ENCODE measurements around the gene TMEM154.

Gene TMEM154

GRCh38 chr4:152620915-152621314 lies 58.9 kb downstream of the TMEM154 start:
- DNase-seq = no peak

GRCh38 chr4:152620218-152620617 lies 59.6 kb downstream of the TMEM154 start:
- no peak for DNase-seq

DNA sequence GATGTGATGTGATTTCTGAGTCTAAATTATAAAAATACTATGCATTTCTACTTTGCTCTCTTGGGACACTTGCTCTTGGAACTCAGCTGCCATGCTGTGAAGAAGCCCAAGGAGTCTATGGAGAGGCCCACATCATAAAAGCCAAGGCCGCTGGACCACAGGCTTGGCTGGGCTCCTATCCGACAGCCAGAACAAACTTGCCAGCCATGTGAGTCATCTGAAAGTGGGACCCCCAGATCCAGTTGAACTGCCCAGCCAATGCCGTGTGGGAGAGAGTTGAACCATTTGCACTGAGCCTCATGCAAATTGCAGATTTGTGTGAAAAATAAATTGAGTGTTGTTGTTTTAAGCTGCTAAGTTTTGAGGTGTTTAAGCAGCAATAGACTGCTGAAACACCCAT lies 60.2 kb downstream of the TMEM154 start:
- no peak for DNase-seq

GRCh38 chr4:152618971-152619370 lies 60.8 kb downstream of the TMEM154 start:
- no peak for DNase-seq

- DNase-seq = no peak
Observed at GRCh38 chr4:152616804-152617203, 63.0 kb downstream of the TMEM154 start.

DNA sequence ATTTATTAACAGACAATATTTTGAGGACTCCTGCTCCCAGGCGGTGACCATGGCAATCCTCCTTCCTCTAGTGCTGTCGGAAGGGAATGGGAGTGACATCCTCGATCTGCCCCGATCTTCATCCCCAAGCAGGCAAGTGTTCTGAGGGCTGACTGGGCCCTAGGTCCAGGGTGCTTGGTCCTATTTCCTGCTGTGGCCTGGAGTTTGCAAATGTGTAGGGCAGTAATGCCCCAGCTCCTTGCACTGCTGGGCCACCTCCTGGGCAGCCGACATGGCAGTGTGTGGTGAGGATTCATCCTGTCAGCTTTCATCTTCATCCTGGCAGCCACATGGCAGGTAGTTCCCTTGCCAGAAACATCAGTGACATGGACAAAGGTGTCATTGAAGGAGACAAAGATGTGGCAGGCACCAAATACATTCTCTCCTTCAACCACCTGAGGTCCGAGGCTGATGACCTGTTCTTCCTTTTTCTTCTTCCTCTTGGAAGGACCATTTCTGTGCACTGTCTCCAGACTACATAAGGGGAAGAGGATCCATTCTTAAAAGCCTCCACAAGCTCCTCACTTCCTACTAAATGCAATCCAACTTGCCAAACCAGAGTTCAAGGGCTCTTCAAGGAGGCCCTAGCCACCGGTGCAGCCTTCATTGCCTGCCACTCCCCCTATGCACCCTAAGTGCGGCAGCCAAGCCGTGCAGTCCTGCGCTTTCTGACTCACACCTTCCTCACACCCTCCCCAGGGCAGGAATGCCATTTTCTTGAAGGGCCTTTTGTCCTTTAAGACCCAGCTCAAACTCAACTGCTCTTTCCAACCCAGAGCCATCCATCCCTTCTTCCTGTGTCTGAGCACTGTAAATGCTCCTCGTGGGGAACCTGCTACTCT lies 65.7 kb downstream of the TMEM154 start:
- no peak for DNase-seq

- no peak for DNase-seq
Observed at GRCh38 chr4:152613351-152613750, 66.4 kb downstream of the TMEM154 start.

- DNase-seq = no peak
Observed at GRCh38 chr4:152610131-152610530, 69.7 kb downstream of the TMEM154 start.

GRCh38 chr4:152609481-152609880 lies 70.3 kb downstream of the TMEM154 start:
- DNase-seq = no peak

- DNase-seq = no peak
Observed at GRCh38 chr4:152607178-152607577, 72.6 kb downstream of the TMEM154 start.

DNA sequence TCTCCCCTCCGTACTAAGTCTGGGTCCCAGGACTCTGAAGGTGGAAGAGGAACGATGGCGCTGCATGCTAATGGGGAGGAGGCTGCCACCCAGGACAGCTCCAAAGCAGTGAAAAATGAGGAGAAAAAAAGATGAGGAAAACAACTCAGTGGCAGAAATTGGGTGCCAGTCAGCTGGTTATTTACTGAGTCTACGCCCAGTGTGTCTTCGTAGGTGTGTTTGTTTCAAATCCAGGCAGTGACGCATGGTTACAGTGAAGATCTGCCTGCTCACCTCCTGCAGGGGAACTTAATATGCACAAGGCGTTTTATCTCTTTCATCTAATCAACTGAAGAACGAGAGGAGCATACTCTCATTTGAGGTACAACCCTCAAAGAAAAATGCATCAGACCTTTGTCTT lies 73.0 kb downstream of the TMEM154 start:
- DNase-seq = no peak

DNA sequence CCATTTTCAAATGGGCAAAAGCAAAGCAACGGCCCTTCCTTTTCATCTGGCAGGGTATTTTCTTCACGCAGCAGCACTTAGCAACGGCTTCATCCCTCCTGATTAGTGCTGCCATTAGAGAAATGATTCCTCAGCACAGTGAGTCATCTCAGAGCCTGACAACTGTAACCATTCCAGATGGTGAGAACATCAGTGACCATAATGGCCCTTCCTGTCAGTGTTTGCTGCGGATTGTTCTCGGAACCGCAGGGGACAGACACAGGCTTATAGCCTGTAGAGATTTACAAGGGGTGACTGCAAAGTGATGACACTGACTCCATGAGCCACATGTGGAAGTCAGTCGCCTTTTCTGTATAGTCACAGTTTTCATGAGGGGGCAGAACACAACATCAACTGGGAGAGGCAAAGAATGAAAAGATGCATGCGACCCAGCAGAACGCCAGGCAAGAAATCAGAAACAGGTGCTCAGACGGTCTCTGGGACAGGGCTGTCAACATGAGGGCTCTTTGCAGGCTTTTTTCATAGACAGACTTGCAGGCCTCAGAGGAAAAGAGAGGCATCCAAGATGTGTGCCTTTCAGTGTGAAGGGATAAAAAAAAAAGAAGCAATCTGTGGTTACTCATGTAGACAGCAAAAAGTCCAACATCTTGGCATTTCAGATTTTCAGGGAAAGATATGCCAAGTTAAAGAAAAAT lies 74.0 kb downstream of the TMEM154 start:
- DNase-seq = no peak

DNA sequence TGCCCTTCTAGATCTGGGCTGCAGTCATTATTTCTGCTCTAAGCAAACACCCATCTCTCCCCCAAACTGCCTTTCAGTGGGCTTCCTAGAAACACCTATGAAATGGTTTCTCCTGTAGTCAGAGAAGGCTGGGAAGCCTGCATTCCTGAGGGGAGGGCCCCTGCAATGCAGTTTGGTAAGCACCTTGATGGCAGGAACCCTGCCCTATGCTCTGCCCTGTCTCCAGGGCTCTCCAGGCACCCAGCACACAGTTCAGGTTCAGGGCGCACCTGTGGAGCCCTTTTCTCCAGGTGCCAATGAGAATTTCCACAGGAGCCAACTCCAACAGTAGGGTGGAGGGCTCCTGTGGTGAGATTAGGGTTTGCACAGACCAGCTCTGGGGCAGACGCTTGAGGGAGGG lies 74.8 kb downstream of the TMEM154 start:
- no peak for DNase-seq

DNA sequence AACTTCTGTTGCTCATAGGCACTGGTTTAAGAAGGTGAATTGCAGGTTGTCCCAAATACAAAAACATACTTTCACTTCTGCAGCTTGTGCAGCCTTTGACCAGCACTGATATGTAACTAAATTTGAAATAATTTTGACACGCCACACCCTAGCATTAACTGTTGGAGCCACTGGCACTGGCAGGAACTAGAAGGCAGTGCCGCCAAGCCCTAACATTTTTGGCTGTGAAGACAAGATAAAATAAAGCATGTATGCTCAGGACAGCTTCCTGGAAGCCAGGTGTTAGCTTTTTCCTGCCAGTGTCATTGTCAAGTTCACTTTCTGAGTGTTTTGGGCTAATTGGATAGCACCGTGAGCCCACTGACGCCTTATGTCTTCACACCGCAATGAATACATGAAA lies 78.6 kb downstream of the TMEM154 start:
- no peak for DNase-seq

- DNase-seq = no peak
Observed at GRCh38 chr4:152599636-152600035, 80.2 kb downstream of the TMEM154 start.

DNA sequence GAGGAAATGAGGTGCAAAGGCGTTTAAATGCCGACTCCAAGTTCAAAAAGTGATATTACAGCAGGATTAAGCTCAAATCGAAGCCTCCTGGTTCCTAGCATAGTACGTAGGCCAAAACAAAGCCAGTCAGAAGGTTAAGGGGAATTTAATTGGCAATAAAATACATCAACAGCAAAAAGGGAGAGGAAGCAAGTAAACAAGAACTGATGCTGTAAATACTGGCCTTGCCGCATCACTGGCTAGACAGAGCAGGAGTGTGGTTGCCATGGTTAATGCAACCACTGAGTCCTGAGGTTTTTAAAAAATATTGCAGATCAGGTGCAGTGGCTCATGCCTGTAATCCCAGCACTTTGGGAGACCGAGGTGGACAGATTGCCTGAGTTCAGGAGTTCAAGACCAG lies 80.7 kb downstream of the TMEM154 start:
- no peak for DNase-seq

DNA sequence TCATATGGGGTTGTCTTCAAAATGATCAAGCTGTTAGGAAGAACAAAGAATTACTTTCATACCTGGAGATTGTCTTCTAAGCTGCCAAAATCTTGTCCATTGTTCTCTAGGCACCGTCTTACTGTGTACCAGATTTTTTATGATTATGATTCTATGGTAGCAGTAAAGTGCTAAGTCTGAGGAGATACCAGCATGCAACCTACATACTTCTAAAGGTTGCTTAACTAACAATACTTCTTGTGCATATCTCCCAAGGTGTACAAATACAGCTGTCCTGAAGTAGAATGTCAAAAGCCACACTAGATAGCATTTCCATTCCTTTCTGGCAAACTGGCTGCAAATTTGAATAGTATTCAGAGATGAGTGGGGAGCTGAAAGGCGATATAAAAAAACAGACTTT lies 81.3 kb downstream of the TMEM154 start:
- no peak for DNase-seq

GRCh38 chr4:152594978-152595925 lies 84.5 kb downstream of the TMEM154 start:
- peak; percentile 17 for DNase-seq

DNA sequence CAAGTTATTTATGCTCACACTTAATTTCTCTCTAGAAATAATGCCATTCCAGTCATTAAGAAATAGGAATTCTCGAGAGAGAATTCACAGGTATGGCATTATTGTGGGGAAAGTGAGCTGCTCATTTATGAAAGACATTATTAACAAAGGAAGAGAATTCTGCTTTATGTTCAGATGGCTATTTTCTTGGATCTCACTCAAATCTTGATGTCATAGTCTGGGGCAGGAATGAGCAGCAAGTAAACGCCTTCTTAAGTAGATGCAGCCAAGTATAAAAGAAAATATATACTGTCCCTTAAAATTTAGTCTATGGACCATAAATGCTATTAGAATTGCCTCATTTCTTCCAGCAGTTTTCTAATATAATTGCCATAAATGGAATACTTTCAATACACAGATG lies 85.7 kb downstream of the TMEM154 start:
- DNase-seq = no peak

- no peak for DNase-seq
Observed at GRCh38 chr4:152591876-152592275, 87.9 kb downstream of the TMEM154 start.

DNA sequence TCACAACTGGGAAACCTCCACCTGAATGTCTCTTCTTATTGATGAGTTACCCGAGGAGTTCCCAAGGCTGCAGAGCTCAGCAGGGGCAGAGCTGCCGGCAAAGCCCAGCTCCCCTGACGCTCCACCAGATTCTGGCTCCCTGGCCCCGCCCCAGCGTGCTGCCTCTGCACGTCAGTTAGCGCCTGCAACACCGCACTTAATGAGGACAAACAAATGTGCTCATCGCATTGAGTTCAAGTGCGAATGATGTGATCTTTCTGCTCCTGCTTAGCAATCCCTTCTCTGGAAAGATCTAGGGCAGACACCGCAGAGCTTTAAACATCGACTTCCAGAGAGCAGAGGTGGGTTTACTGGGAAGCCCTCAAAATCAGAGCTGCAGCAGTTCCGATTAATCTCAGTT lies 88.4 kb downstream of the TMEM154 start:
- DNase-seq = peak; percentile 38

- DNase-seq = peak; percentile 48
Observed at GRCh38 chr4:152590179-152591031, 89.4 kb downstream of the TMEM154 start.
